Chondrocyte (in vitro differentiated cells): ENCODE data around the gene ELMO1. TPM values are rescaled to one million over a fixed set of nuclear protein-coding genes. Genes with fewer than 3 reads are reported as not detected.

Source experiments
- DNase-seq: peaks from one replicate; pipeline ENCODE4 v3.0.0; 2021; ENCODE audit warnings: mixed read lengths, low spot score
- H3K27ac Mint-ChIP-seq: one replicate; pipeline ENCODE4 v1.8.0; 2021; ENCODE audit warnings: mild to moderate bottlenecking, moderate library complexity, mixed read lengths; ENCODE audit not compliant: unreplicated experiment
- H3K27me3 Mint-ChIP-seq: 2 replicates; pipeline ENCODE4 v1.8.0; 2021; ENCODE audit warnings: low read depth, mixed read lengths
- H3K36me3 Mint-ChIP-seq: 2 replicates; pipeline ENCODE4 v1.8.0; 2021; ENCODE audit warnings: low read depth, mixed read lengths
- H3K4me1 Mint-ChIP-seq: 2 replicates; pipeline ENCODE4 v1.8.0; 2021; ENCODE audit warnings: low read depth, mild to moderate bottlenecking, mixed read lengths
- H3K4me3 Mint-ChIP-seq: one replicate; pipeline ENCODE4 v1.8.0; 2021; ENCODE audit warnings: mild to moderate bottlenecking, moderate library complexity, mixed read lengths; ENCODE audit not compliant: unreplicated experiment
- H3K9me3 Mint-ChIP-seq: 2 replicates; pipeline ENCODE4 v1.8.0; 2021; ENCODE audit warnings: low read depth, mixed read lengths
- CTCF ChIP-seq: fragments of 200-600 bp; sonication (generic); IDR thresholded peaks from 2 replicates; pipeline ENCODE4 v1.5.0; 2021; ENCODE audit warnings: antibody characterized with exemption, mild to moderate bottlenecking, moderate library complexity
- total RNA-seq: library from RNA; stranded (reverse); gene quantifications from 3 replicates; pipeline ENCODE4 v1.2.1, GENCODE V29; 2021

Gene ELMO1
- total RNA-seq, 1 donor from 2014 or later, result 0.42 TPM

DNA sequence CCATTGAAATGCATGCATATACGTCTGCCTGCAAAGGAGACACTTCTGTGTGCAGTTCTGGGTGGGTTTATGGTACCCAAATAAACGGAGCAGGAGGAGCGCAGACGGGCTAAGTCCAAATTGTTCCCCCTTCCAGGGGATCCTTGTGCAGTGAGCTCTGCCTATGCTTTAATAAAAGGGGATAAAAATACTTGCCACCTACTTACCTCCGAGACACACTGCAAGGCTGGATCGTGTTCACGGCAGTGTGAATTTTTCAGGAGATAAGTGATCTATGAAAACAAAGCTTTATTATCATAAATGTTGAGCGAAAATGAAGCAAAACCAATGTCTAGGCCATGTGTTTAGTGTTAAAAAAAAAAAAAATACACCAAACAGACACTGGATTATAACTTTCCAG is 415.5 kb downstream of the ELMO1 start:
- Mint-ChIP-seq H3K9me3 (peaks cover 4% of the 10 kb centered on the region), H3K27ac (no peak overlapping the region), H3K27me3 (no peaks in the 10 kb centered on the region), H3K4me3 (no peak overlapping the region), H3K4me1 (peaks cover 45% of the 10 kb centered on the region), H3K36me3 (no peaks in the 10 kb centered on the region)
- no peak for TF ChIP-seq CTCF
- no peak for DNase-seq

DNA sequence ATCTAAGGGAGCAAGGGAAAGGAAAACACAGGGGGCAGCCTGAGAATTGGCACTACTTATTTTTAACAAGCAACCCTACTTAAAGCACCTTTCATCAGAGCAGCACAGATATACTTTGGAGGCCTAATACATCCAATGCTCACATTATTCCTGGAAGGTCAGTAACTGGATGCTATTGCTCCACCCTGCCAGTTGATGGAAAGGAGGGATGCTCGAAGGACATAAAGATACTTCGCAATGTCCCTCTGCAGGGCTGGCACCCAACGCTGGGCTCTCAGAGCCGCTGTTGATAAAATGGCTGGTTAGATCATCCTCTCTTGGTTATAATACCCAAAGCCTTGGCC is 416.4 kb downstream of the ELMO1 start:
- Mint-ChIP-seq H3K27ac (peak overlapping the region; percentile 86), H3K36me3 (no peaks in the 10 kb centered on the region), H3K27me3 (no peaks in the 10 kb centered on the region), H3K9me3 (peaks cover 4% of the 10 kb centered on the region), H3K4me3 (no peak overlapping the region), H3K4me1 (peaks cover 45% of the 10 kb centered on the region)
- no peak for DNase-seq
- TF ChIP-seq CTCF, result no peak

GRCh38 chr7:37031571-37032257 is 416.9 kb downstream of the ELMO1 start:
- Mint-ChIP-seq H3K9me3 (peaks cover 4% of the 10 kb centered on the region), H3K4me1 (peaks cover 45% of the 10 kb centered on the region), H3K4me3 (no peak overlapping the region), H3K27me3 (peaks cover 3% of the 10 kb centered on the region), H3K36me3 (no peaks in the 10 kb centered on the region), H3K27ac (peak overlapping the region; percentile 86)
- DNase-seq, result no peak
- TF ChIP-seq CTCF, result no peak

GRCh38 chr7:37028909-37029440 is 419.7 kb downstream of the ELMO1 start:
- H3K27me3 Mint-ChIP-seq, result peaks cover 5% of the 10 kb centered on the region
- no peak for DNase-seq
- H3K4me1 Mint-ChIP-seq, result peaks cover 44% of the 10 kb centered on the region
- H3K27ac Mint-ChIP-seq, result no peak overlapping the region
- H3K4me3 Mint-ChIP-seq, result no peak overlapping the region
- no peaks in the 10 kb centered on the region for H3K36me3 Mint-ChIP-seq
- no peak for TF ChIP-seq CTCF
- peaks cover 3% of the 10 kb centered on the region for H3K9me3 Mint-ChIP-seq

DNA sequence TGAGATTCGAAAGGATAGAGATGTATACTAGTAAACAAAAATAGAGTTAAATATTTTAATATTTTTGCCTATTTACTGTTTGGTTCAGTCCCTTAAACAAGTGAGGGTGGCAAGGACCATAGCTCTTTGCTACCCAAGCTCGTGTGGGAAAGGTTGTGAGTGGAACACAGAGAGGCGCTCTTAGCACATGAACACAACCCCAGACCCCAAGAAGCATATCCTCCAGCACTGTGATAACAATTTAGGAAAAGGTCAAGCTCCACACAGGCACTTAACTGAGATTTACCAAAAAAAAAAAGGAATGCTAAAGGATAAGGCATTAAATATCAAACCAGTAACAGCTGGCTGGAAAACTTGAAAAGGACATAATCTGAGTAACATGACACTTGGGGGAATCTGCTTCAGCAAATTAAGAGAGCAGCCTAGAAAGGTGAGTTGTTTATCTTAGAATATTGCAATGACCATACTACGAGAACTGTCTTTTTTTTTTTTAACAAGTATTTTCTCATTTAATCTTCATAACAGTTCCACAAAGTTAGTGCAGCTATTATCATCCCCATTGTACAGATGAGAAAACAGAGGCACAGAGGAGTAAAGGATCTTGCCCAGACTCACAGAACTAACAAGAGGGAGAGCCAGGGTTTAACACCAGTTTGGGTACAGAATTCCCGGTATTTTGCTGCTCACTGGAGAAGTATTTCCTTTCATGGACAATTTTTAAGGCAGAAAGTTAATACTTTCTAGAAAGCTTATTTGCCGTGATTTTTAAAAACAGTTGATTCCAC is 420.9 kb downstream of the ELMO1 start:
- H3K27ac Mint-ChIP-seq, result no peak overlapping the region
- H3K27me3 Mint-ChIP-seq, result peaks cover 5% of the 10 kb centered on the region
- H3K4me1 Mint-ChIP-seq, result peaks cover 33% of the 10 kb centered on the region
- no peak for TF ChIP-seq CTCF
- peaks cover 3% of the 10 kb centered on the region for H3K9me3 Mint-ChIP-seq
- DNase-seq, result no peak
- H3K4me3 Mint-ChIP-seq, result no peak overlapping the region
- H3K36me3 Mint-ChIP-seq, result no peaks in the 10 kb centered on the region
